H1 (cell line): ENCODE results near the gene TMEM38A. TPM values are rescaled to one million over a fixed set of nuclear protein-coding genes. Genes with fewer than 3 reads are reported as not detected.

Experiments used
- BRCA1 ChIP-seq: IDR thresholded peaks from 2 replicates; pipeline ENCODE4 v1.6.1; 2012; ENCODE audit warnings: low read depth, low read length, improper control_type of control experiment
- KDM4A ChIP-seq: IDR thresholded peaks from one replicate; pipeline ENCODE4 v1.7.1; 2012; ENCODE audit warnings: low read depth, mild to moderate bottlenecking, moderate library complexity, low read length, inconsistent platforms; ENCODE audit not compliant: severe bottlenecking
- polyA plus RNA-seq, 7 experiments: library from polyadenylated mRNA; depleted of rRNA in 3 of 7; stranded (reverse) in 5 of 7; unstranded in 2 of 7; fragments of >200 nt in 5 of 7; fragments of 200-250 nt in 2 of 7; gene quantifications; 1 replicate in 5 of 7; 2 replicates in 1 of 7; 4 replicates in 1 of 7; pipeline versions ENCODE4 v1.2.1 to v1.2.3, GENCODE V29; 2011 to 2013; ENCODE audit warnings: missing spikeins in 2 of 7, mixed read lengths in 2 of 7
- total RNA-seq: library from RNA; stranded (reverse); fragmentation: NEBNext Ultra II Directional; extraction: Animal tissue kit (Norgen Biotek cat#: 25700); gene quantifications from 2 replicates; pipeline ENCODE4 v1.2.1, GENCODE V29; 2021

The TMEM38A gene
- total and polyA plus RNA-seq, 2 of the 8 experiments (the other 6 are each of a cell fraction or from before 2014, with no cell fraction given): 8.9 to 9.2 TPM

DNA sequence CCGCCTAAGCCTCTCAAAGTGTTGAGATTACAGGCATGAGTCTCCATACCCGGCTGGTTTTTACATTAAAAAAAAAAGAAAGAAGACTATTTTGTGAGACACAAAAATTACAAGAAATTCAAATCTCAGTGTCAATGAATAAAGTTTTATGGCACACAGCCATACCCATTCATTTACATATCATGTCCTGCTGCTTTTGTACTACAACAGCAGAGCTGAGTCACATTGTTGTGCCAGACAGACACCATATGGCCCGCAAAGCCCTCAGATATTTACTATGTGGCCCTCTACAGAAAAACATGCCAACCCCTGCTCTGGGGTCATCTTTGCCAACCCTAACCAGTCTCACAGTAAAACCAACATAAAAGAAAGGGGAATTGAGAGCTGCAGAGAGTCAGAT is 6.3 kb upstream of the TMEM38A start (continued):
- TF ChIP-seq KDM4A (no peak), BRCA1 (no peak)
- TF ChIP-seq, all 59 proteins: peak for 0
